ENCODE measurements around the gene EXT2.

GRCh38 chr11:44189986-44190882 is 94.8 kb downstream of the EXT2 start:
- TF ChIP-seq CTCF (IDR thresholded peaks at IDR 0.05) (no peak), POLR2A (IDR thresholded peaks at IDR 0.05) (no peak)
